ENCODE data around the gene GNB1L. TPM values are rescaled to one million over a fixed set of nuclear protein-coding genes. Genes with fewer than 3 reads are reported as not detected.

GNB1L gene
- polyA plus RNA-seq, 1 donor from 2014 or later = 16.5 TPM

- Histone ChIP-seq H3K27me3 (ENCODE audit: insufficient read depth, low read depth, low read length) (peaks cover 82% of the 10 kb centered on the region), H3K4me2 (ENCODE audit: low read length) (no peak overlapping the region), H3K9me3 (ENCODE audit: low read length) (no peaks in the 10 kb centered on the region), H3K9me2 (ENCODE audit: insufficient read depth, low read length) (no peaks in the 10 kb centered on the region), H3K36me3 (ENCODE audit: insufficient read depth, low read length) (no peaks in the 10 kb centered on the region), H3K79me2 (replicated peaks; ENCODE audit: insufficient read depth, low read length) (no peaks in the 10 kb centered on the region), H3K4me3 (ENCODE audit: low read length) (no peak overlapping the region), H4K20me1 (ENCODE audit: insufficient read depth) (no peaks in the 10 kb centered on the region), H3F3A (ENCODE audit: insufficient read depth, low read length, poor library complexity, severe bottlenecking) (no peaks in the 10 kb centered on the region), H2AFZ (ENCODE audit: low read depth, low read length) (no peak overlapping the region), H3K27ac (ENCODE audit: low read length) (no peak overlapping the region), H3K9ac (ENCODE audit: low read length) (no peak overlapping the region)
- TF ChIP-seq RAD21 (conservative IDR thresholded peaks at IDR 0.05) (no peak), TAF1 (IDR thresholded peaks at IDR 0.05; ENCODE audit: low read depth) (no peak), SMC3 (conservative IDR thresholded peaks at IDR 0.05; ENCODE audit: poor library complexity) (no peak)
- TF ChIP-seq, protein P1, sequence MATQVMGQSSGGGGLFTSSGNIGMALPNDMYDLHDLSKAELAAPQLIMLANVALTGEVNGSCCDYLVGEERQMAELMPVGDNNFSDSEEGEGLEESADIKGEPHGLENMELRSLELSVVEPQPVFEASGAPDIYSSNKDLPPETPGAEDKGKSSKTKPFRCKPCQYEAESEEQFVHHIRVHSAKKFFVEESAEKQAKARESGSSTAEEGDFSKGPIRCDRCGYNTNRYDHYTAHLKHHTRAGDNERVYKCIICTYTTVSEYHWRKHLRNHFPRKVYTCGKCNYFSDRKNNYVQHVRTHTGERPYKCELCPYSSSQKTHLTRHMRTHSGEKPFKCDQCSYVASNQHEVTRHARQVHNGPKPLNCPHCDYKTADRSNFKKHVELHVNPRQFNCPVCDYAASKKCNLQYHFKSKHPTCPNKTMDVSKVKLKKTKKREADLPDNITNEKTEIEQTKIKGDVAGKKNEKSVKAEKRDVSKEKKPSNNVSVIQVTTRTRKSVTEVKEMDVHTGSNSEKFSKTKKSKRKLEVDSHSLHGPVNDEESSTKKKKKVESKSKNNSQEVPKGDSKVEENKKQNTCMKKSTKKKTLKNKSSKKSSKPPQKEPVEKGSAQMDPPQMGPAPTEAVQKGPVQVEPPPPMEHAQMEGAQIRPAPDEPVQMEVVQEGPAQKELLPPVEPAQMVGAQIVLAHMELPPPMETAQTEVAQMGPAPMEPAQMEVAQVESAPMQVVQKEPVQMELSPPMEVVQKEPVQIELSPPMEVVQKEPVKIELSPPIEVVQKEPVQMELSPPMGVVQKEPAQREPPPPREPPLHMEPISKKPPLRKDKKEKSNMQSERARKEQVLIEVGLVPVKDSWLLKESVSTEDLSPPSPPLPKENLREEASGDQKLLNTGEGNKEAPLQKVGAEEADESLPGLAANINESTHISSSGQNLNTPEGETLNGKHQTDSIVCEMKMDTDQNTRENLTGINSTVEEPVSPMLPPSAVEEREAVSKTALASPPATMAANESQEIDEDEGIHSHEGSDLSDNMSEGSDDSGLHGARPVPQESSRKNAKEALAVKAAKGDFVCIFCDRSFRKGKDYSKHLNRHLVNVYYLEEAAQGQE (IDR thresholded peaks at IDR 0.05; ENCODE audit: borderline replicate concordance) = no peak
Observed at GRCh38 chr22:19754701-19755144, 100.0 kb downstream of the GNB1L start.

DNA sequence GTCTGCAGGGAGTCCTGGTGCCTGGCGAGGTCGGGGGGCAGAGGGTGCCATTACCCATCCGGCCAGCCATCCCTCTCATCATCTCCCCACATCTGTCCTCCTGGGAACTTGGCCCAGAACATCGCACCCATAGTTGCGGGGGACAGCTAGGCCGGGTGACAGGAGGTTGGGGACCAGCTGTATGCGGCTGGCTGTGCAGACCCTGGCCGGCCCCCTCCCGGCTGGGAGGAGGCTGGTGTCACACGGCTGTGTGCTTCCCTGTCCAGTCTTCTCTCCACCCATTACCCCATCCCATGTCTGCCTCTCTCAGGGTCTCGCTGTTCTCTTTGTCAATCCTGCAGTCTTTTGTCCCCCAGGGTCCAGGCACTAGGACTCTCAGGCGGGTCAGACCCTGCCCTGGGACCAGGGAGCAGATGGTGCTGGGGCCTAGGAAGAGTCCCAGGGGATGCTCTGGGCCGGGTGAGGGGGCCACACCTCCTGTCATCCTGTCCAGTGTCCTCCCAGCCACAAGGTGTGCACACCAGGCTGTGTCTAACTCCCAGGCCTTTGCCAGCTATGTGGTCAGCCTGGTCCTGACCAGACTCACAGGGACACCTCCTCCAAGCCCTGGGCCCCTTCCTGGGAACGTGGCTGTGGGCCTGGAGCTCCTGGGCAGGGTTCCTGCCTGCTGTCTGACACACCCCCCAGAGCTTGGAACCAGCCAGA is 100.5 kb downstream of the GNB1L start:
- no peaks in the 10 kb centered on the region for H4K20me1 ChIP-seq (ENCODE audit: insufficient read depth)
- H3K4me3 ChIP-seq (ENCODE audit: low read length) = no peak overlapping the region
- H2AFZ ChIP-seq (ENCODE audit: low read depth, low read length) = no peak overlapping the region
- no peaks in the 10 kb centered on the region for H3K79me2 ChIP-seq (replicated peaks; ENCODE audit: insufficient read depth, low read length)
- peaks cover 76% of the 10 kb centered on the region for H3K27me3 ChIP-seq (ENCODE audit: insufficient read depth, low read depth, low read length)
- no peak overlapping the region for H3K9ac ChIP-seq (ENCODE audit: low read length)
- TF ChIP-seq, protein P1 (IDR thresholded peaks at IDR 0.05; ENCODE audit: borderline replicate concordance) = no peak
- TF ChIP-seq RAD21 (conservative IDR thresholded peaks at IDR 0.05) = no peak
- TF ChIP-seq MXI1 (conservative IDR thresholded peaks at IDR 0.05; ENCODE audit: poor library complexity, severe bottlenecking) = no peak
- no peak for TF ChIP-seq TAF1 (IDR thresholded peaks at IDR 0.05; ENCODE audit: low read depth)
- no peak for TF ChIP-seq EZH2 (IDR thresholded peaks at IDR 0.05; ENCODE audit: borderline replicate concordance, insufficient read depth, low read length, poor library complexity, severe bottlenecking)
- TF ChIP-seq SMC3 (conservative IDR thresholded peaks at IDR 0.05; ENCODE audit: poor library complexity) = no peak
- TF ChIP-seq EP300 (conservative IDR thresholded peaks at IDR 0.05; ENCODE audit: poor library complexity, severe bottlenecking) = no peak
- TF ChIP-seq, protein P2, sequence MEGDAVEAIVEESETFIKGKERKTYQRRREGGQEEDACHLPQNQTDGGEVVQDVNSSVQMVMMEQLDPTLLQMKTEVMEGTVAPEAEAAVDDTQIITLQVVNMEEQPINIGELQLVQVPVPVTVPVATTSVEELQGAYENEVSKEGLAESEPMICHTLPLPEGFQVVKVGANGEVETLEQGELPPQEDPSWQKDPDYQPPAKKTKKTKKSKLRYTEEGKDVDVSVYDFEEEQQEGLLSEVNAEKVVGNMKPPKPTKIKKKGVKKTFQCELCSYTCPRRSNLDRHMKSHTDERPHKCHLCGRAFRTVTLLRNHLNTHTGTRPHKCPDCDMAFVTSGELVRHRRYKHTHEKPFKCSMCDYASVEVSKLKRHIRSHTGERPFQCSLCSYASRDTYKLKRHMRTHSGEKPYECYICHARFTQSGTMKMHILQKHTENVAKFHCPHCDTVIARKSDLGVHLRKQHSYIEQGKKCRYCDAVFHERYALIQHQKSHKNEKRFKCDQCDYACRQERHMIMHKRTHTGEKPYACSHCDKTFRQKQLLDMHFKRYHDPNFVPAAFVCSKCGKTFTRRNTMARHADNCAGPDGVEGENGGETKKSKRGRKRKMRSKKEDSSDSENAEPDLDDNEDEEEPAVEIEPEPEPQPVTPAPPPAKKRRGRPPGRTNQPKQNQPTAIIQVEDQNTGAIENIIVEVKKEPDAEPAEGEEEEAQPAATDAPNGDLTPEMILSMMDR (IDR thresholded peaks at IDR 0.05; ENCODE audit: poor library complexity, severe bottlenecking) = no peak
- no peak for TF ChIP-seq POLR2AphosphoS5 (IDR thresholded peaks at IDR 0.05)
- H3K36me3 ChIP-seq (ENCODE audit: insufficient read depth, low read length) = no peaks in the 10 kb centered on the region
- H3F3A ChIP-seq (ENCODE audit: insufficient read depth, low read length, poor library complexity, severe bottlenecking) = no peaks in the 10 kb centered on the region
- H3K9me2 ChIP-seq (ENCODE audit: insufficient read depth, low read length) = no peaks in the 10 kb centered on the region
- no peak overlapping the region for H3K27ac ChIP-seq (ENCODE audit: low read length)
- H3K9me3 ChIP-seq (ENCODE audit: low read length) = no peaks in the 10 kb centered on the region
- H3K4me2 ChIP-seq (ENCODE audit: low read length) = no peak overlapping the region
